K562 treated with DMSO at 1 percent for 4 hours (cell line): ENCODE measurements around the gene UBE2D2. TPM values are rescaled to one million over a fixed set of nuclear protein-coding genes. Genes with fewer than 3 reads are reported as not detected.

ENCODE experiments used
- total RNA-seq: library from RNA; unstranded; fragments of 300-600 nt; gene quantifications from 2 replicates; pipeline ENCODE4 v1.2.3, GENCODE V29; 2022; ENCODE audit not compliant: insufficient read depth

Gene UBE2D2
- total RNA-seq: 109 and 116 TPM in 2 replicates

DNA sequence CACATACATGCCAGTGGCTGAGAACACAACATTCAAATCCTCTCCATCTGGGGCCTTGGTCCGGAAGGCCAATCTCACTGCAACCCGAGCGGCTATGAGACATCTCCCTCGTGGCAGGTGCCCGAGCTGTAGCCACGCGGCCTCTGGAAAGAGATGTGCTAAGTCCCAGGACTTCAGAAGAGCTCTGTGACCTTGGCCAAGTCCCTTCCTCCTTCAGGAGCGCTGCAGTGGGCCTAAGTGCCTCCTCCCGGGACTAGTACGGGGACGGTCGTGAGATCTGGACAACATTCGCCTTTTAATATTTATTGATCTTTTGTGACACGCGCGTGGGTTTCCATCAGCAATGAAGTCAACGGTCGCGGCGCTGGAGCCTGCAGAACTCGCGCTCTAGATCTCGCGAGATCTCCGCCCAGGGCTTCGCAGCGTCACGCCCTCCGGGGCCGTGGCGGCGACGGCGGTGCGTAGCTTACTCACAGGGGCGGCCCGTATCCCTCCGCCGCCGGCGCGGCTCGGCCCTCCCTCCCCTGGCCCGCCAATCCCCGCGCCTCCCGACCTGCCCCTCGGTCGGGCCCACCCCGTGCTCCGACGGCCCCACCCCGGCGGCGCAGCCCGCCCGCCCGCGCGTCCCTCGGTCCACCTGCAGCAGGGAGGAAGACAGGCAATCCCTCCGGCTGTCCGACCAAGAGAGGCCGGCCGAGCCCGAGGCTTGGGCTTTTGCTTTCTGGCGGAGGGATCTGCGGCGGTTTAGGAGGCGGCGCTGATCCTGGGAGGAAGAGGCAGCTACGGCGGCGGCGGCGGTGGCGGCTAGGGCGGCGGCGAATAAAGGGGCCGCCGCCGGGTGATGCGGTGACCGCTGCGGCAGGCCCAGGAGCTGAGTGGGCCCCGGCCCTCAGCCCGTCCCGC is at the start of gene UBE2D2:
Gene UBE2D2 (plus strand): TSS at position 588 of the 903 bp plus-strand sequence. CDS start 453 bp downstream, outside the sequence.

DNA sequence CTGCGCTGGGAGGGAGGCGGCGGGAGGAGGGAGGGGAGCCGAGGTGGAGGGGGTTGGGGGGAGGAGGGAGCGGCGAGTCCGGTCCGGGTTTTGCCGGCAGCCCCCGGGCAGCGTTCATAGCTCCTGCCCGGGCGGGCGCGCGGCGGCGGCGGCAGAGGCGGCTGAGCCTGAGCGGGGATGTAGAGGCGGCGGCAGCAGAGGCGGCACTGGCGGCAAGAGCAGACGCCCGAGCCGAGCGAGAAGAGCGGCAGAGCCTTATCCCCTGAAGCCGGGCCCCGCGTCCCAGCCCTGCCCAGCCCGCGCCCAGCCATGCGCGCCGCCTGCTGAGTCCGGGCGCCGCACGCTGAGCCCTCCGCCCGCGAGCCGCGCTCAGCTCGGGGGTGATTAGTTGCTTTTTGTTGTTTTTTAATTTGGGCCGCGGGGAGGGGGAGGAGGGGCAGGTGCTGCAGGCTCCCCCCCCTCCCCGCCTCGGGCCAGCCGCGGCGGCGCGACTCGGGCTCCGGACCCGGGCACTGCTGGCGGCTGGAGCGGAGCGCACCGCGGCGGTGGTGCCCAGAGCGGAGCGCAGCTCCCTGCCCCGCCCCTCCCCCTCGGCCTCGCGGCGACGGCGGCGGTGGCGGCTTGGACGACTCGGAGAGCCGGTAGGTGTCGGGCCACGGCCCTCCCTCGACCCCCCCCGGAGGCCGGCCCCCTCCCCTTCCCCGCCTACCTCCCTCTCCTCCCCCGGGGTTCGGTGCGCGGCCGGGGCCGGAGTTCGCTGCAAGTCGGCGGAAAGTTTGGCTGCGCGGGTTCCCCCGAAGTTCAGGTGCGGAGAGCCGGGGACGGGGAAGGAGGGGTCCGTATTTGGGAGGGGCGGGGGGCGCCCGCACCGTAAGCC is 87.3 kb downstream of the UBE2D2 start, which contains the start of gene CXXC5:
Gene CXXC5 (plus strand): TSS at position 145 of the 877 bp plus-strand sequence. CDS start 32,175 bp downstream, outside the sequence.

Other genes starting within 250 kb of the UBE2D2 start
- gene PAIP2, start 219.5 kb upstream of the UBE2D2 start, total RNA-seq: 134 and 135 TPM in 2 replicates
- gene SLC23A1, start 178.0 kb upstream of the UBE2D2 start, total RNA-seq: 0.44 TPM in 1 of 2 replicates, not detected in the other
- gene MZB1, start 171.4 kb upstream of the UBE2D2 start, total RNA-seq: 1.2 TPM in 1 of 2 replicates, not detected in the other
- 2.4 and 3.0 TPM in 2 replicates for gene PROB1, start 166.2 kb upstream of the UBE2D2 start, total RNA-seq
- gene SPATA24, start 157.2 kb upstream of the UBE2D2 start, total RNA-seq: 7.4 and 7.8 TPM in 2 replicates
- 1.7 and 3.1 TPM in 2 replicates for gene DNAJC18, start 121.8 kb upstream of the UBE2D2 start, total RNA-seq
- not detected in 2 replicates for gene ECSCR, start 98.6 kb upstream of the UBE2D2 start, total RNA-seq
- not detected in 2 replicates for gene SMIM33, start 90.3 kb upstream of the UBE2D2 start, total RNA-seq
- gene STING1, start 78.6 kb upstream of the UBE2D2 start, total RNA-seq: 106 and 131 TPM in 2 replicates
- gene CXXC5, start 87.0 kb downstream of the UBE2D2 start, total RNA-seq: 55.0 and 60.3 TPM in 2 replicates
- gene PSD2, start 234.5 kb downstream of the UBE2D2 start, total RNA-seq: not detected in 2 replicates